Stimulated activated CD4-positive, alpha-beta T cell treated with anti-CD3 and anti-CD28 coated beads, TNF-alpha, amount 100 ng/mL, for 1 hour (primary cell): Measurements from ENCODE around the gene RPRM.
"Not testable (repeated sequence)": the region's sequence is repeated elsewhere in the genome, so short reads cannot be mapped to it uniquely, and the experiment has no call there.

ENCODE experiments used
- DNase-seq, 3 donors: peaks; one replicate each; pipeline ENCODE4 v3.0.0-alpha.2; 2020; ENCODE audit warnings: low read depth in 3 of 3, low spot score in 1 of 3

The RPRM gene

GRCh38 chr2:153461453-153461852, 17.1 kb downstream of the RPRM start:
- no peak for DNase-seq

- no peak for DNase-seq
Observed at GRCh38 chr2:153455861-153456260, 22.7 kb downstream of the RPRM start.

- no peak for DNase-seq
Observed at GRCh38 chr2:153455403-153455802, 23.2 kb downstream of the RPRM start.

GRCh38 chr2:153451611-153452010, 27.0 kb downstream of the RPRM start:
- DNase-seq = no peak

GRCh38 chr2:153443106-153443505, 35.5 kb downstream of the RPRM start:
- DNase-seq = no peak

DNA sequence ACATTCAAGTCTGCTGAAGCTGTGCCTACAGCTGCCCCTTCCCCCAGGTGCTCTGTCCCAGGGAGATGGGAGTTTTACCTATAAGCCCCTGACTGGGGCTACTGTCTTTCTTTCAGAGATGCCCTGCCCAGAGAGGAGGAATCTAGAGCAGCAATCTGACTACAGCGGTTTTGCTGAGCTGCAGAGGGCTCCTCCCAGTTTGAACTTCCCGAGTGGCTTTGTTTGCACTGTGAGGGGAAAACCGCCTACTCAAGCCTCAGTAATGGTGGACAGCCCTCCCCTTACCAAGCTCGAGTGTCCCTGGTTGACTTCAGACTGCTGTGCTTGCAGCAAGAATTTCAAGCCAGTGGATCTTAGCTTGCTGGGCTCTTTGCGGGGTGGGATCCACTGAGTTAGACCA, 35.9 kb downstream of the RPRM start:
- DNase-seq = not testable (repeated sequence)

DNA sequence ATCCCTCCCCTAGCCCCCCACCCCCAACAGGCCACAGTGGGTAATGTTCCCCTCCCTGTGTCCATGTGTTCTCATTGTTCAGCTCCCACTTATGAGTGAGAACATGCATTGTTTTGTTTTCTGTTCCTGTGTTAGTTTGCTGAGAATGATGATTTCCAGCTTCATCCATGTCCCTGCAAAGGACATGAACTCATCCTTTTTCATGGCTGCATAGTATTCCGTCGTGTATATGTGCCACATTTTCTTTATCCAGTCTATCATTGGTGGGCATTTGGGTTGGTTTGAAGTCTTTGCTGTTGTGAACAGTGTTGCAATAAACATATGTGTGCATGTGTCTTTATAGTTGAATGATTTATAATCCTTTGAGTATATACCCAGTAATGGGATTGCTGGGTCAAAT, 38.5 kb downstream of the RPRM start:
- DNase-seq = not testable (repeated sequence)

GRCh38 chr2:153433403-153433802, 45.2 kb downstream of the RPRM start:
- no peak for DNase-seq

DNA sequence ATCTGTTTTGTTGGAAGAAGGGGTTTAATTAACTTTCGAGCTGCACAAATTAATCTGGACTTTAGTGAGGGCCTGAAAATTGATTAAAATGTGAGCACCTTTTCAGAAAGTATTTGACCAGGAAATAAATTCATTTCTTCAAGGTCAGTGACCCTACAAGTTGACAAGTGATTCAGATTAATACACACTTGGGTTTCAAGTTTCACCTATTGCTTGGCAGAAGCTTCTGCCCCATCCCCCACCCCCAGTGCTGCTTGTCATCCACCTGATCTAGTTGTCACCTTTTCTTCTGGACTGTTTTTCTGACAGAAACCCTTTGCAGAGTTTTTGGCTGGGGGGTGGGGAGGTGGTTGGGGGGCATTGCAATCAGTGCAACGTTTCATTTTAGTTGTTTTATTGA, 46.2 kb downstream of the RPRM start:
- DNase-seq = no peak

GRCh38 chr2:153431114-153431513, 47.4 kb downstream of the RPRM start:
- DNase-seq = no peak
